ENCODE data around the gene ASTN2.

DNA sequence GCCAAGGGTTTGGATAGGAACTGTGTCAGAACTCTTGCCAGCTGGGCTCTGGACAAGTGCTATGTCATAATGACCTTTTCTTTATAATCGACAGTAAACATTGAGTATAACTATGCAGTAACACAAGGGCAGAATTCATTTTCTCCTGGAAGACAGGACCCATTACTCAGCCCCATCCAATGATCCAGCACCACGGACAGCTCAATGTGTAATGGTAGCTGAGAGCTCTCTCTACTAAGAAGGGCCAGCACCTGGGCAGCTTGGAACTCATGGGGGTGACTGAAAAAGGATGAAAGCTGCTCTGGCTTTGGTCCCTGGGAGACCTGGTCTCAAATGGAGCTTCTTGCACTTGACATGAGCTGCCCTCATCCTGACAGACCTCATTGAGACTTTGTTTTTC lies 380.0 kb downstream of the ASTN2 start:
- TF ChIP-seq, protein P1, sequence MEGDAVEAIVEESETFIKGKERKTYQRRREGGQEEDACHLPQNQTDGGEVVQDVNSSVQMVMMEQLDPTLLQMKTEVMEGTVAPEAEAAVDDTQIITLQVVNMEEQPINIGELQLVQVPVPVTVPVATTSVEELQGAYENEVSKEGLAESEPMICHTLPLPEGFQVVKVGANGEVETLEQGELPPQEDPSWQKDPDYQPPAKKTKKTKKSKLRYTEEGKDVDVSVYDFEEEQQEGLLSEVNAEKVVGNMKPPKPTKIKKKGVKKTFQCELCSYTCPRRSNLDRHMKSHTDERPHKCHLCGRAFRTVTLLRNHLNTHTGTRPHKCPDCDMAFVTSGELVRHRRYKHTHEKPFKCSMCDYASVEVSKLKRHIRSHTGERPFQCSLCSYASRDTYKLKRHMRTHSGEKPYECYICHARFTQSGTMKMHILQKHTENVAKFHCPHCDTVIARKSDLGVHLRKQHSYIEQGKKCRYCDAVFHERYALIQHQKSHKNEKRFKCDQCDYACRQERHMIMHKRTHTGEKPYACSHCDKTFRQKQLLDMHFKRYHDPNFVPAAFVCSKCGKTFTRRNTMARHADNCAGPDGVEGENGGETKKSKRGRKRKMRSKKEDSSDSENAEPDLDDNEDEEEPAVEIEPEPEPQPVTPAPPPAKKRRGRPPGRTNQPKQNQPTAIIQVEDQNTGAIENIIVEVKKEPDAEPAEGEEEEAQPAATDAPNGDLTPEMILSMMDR (conservative IDR thresholded peaks at IDR 0.05; ENCODE audit: low read length), result no peak
- TF ChIP-seq EZH2phosphoT487 (IDR thresholded peaks at IDR 0.05; ENCODE audit: borderline replicate concordance, low read depth, low read length), result no peak
